HG03196 (cell line): ENCODE data around the gene SLC25A4.
A peak's percentile ranks its signal among the peaks of the same experiment; 100 is the strongest.

Source experiments
- ATAC-seq: cut with Tn5 transposase; IDR thresholded peaks from one replicate; pipeline ENCODE4 v1.9.1; 2021; ENCODE audit not compliant: unreplicated experiment

The SLC25A4 gene

GRCh38 chr4:185119927-185120630 lies 23.0 kb upstream of the SLC25A4 start:
- ATAC-seq, result no peak

DNA sequence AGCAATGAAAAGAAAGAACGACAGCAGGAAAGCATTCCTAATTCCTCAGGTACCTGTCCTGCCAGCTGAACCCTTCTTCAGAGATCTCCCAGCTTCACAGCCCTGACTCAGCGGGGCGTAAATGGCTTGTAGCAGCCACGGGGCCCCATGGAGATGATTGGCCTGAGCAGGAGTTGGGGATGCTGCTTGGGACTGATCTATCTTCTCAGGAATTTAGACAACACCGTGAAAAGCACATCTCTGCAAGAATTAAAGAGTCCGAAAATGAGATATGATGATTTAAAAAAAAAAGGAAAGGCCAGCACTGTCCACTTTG lies 22.5 kb upstream of the SLC25A4 start:
- no peak for ATAC-seq

DNA sequence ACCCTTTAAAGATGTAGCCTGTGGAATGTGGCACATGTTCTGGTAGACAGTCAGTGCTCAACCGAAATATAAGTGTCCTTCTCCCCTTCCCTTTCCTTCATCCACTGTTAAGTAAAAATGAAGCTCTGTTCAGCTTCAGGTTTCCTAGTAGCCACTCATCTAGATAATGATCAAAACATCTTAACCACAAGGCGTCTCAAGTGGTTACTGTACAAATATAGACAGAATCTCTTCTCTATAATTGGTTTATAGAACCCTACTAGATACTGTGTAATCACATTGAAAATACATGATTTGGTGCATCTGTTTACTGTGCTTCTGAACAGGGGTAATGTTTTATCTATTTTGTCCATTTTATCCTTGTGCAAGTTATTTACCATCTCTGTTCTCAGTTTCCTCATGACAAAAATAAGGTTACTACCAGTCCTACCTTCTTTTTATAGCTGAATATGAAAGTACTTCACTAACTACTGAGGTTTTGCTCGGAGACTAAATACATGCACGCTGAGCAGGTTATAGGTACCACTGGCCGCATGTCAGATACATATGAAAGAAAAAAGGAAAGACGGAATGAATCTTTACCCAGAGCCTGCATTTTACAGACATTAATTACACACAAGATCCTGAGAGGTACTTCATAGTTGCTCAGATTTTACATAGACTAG lies 20.3 kb upstream of the SLC25A4 start:
- peak; percentile 58 for ATAC-seq

DNA sequence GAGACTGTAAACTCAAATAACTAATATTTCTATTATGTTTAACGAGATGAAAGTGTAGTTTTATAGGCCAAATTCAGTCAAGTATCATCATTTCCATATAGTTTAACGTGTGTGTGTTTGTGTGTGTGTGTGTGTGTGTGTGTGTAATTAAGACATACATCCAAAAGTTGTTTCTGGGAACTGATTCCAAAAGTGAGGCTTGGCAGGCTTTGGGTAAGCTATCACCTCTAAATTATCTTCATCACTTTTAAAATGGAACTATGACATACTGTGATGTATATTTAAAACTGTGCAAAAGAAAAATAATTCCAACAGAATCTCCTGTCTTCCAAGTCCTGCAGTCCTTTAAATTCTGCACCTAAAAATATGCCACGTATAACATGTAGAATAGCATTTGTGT lies 19.1 kb upstream of the SLC25A4 start:
- no peak for ATAC-seq

DNA sequence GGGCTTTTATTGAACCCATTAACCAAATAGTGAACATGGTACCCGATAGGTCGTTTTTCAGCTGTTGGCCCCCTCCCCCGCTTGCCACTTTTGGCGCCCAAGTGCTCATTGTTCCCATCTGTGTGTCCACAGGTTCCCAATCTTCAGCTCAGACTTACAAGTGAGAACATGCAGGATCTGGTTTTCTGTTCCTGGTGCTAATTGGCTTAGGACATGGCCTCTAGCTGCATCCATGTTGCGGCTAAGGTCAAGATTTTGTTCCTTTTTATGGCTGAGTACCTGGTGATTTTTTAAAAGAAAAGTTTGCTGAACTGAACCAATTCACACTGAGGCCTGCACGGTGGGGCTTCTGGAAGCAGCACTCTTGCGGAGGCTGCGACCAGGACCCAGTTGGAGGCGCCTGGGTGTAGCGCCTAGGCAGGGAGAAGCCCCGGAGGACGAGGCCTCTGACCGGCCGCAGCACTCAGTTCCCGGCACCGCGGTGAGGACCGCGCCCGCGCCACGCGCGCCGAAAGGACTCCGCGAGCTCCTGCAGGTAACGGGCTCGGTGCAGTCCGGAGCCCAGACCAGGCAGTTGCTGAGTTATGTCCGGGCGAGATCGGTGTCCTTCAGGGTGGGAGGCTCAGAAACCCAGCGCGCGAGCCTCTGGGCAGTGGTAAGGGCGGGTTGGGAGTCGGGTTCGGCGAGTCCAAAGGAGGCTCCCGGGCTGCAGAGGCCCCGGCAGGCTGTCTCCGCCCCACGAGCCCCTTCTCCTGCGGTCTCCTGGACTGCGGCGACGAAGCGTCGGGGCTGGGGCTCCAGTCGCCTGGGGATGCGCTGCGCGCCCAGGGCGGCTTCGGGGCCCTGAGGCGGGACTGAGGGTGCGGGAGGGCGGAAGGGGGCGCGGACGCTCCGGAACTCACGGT lies 15.8 kb upstream of the SLC25A4 start:
- ATAC-seq, result no peak

- ATAC-seq, result no peak
Measured at GRCh38 chr4:185128272-185129119, 14.6 kb upstream of the SLC25A4 start.

GRCh38 chr4:185134307-185134869 lies 8.7 kb upstream of the SLC25A4 start:
- no peak for ATAC-seq

GRCh38 chr4:185137233-185137925 lies 5.7 kb upstream of the SLC25A4 start:
- no peak for ATAC-seq

DNA sequence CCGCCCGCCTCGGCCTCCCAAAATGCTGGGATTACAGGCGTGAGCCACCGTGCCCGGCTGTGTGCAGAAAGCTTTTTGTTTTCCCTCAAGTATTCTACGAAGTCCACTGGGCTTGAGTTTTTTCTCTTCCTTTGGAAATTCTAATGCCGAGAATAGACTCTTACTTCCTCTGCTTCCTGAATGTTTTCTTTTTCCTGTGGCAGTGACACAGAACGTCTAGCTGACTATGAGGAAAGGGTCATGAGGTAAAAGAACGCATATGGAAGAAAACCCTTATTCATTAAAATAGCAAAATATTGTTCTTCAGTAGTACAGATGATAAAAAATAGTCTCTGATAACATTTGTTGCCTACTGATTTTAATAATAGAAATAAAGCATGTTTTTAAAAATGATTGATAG lies 4.9 kb upstream of the SLC25A4 start:
- ATAC-seq, result no peak

DNA sequence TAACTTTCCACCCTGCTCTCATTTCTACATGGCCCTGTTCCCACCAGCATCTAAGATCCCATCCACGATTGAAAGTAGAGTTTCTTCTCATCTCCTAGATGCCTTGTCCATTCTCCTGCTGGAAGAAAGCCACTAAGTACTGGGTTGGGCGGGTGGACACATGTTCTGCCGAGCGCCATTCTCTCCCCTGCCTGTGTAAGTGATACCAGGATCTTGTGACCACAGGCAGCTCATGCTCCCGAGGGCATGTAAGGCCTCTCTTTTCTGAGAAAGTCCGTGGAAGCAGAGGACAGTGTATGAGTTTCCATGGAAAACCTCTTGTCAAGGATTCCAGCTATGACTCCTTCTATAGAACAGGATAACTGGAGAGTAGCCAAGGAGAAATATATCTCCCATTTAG lies 3.3 kb upstream of the SLC25A4 start:
- ATAC-seq, result no peak

DNA sequence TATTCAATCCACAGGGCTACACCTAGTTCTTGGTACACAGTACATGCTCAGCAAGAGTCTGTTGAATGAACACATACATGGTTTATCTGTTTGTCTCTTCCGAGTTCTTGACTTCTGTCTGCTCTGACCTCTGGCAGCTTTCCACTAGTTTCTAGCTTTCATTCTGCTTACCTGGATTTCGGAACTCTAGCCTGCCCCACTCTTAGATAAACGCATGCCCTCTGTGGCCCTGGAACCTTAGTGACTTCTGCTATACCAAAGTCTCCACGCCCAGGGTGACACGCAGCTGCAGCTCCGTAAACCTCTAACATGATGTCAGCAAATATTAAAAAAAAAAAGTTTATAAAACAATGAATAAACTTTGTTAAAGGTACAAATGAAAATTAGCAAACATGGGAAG lies 1.3 kb upstream of the SLC25A4 start:
- no peak for ATAC-seq

- ATAC-seq, result no peak
Measured at GRCh38 chr4:185142564-185142911, 528 bp upstream of the SLC25A4 start.

GRCh38 chr4:185143601-185143969 lies 519 bp downstream of the SLC25A4 start:
- no peak for ATAC-seq

GRCh38 chr4:185144601-185145240 lies 1.7 kb downstream of the SLC25A4 start:
- ATAC-seq, result no peak

GRCh38 chr4:185145572-185145971 lies 2.5 kb downstream of the SLC25A4 start:
- no peak for ATAC-seq

DNA sequence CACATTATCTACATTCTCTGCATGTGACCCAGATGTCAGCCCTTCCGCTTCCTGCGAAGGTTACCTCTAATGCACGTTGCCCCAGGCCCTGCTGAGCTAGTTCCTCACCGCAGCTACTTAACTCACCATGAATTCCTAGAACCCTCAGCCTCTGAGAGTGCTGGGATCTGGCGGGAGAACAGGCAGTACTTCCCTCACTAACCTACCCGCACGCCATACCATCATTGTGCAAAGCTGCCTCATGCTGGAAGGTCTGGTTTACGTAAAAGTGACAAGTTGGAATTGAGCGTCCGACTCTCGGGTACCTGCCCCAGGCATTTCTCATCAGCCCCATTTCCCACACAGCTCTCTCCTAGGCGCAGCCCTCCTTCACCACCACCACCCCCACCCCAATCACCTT lies 6.3 kb downstream of the SLC25A4 start:
- ATAC-seq, result no peak

- ATAC-seq, result no peak
Measured at GRCh38 chr4:185151296-185151695, 8.2 kb downstream of the SLC25A4 start.

GRCh38 chr4:185165605-185166063 lies 22.6 kb downstream of the SLC25A4 start:
- peak; percentile 90 for ATAC-seq

GRCh38 chr4:185167234-185167633 lies 24.2 kb downstream of the SLC25A4 start:
- ATAC-seq, result no peak
